Ureter (tissue), 1 donor: Measurements from ENCODE around the gene MRPL4. TPM values are rescaled to one million over a fixed set of nuclear protein-coding genes. Genes with fewer than 3 reads are reported as not detected.
A peak's percentile ranks its signal among the peaks of the same experiment; 100 is the strongest.

ENCODE experiments used
- DNase-seq: peaks from one replicate; pipeline ENCODE4 v3.0.0-alpha.2; 2020; ENCODE audit warnings: low spot score
- total RNA-seq: library from RNA; stranded (reverse); gene quantifications from one replicate; pipeline ENCODE4 v1.2.4, GENCODE V29; 2023
- donor health status: DM: yes; HTN: yes; CAD: no.

Gene MRPL4
- total RNA-seq, 1 donor from 2014 or later = 65.3 TPM

GRCh38 chr19:10288662-10289166 lies 36.7 kb downstream of the MRPL4 start:
- no peak for DNase-seq

- no peak for DNase-seq
Measured at GRCh38 chr19:10289167-10289835, 37.3 kb downstream of the MRPL4 start.

GRCh38 chr19:10289836-10290356 lies 37.9 kb downstream of the MRPL4 start, which contains the start of gene ICAM5:
TSS of gene ICAM5 (plus strand) at chr19:10289952. CDS start at chr19:10290044, 92 bp downstream.
- DNase-seq = no peak

- DNase-seq = no peak
Measured at GRCh38 chr19:10290357-10290875, 38.4 kb downstream of the MRPL4 start.

- peak; percentile 73 for DNase-seq
Measured at GRCh38 chr19:10290876-10291553, 39.0 kb downstream of the MRPL4 start.

GRCh38 chr19:10291554-10292205 lies 39.7 kb downstream of the MRPL4 start:
- no peak for DNase-seq

- DNase-seq = peak; percentile 86
Measured at GRCh38 chr19:10292206-10292788, 40.3 kb downstream of the MRPL4 start.

GRCh38 chr19:10292789-10293636 lies 41.0 kb downstream of the MRPL4 start:
- no peak for DNase-seq

GRCh38 chr19:10293637-10294367 lies 41.8 kb downstream of the MRPL4 start:
- no peak for DNase-seq

- no peak for DNase-seq
Measured at GRCh38 chr19:10294368-10294697, 42.3 kb downstream of the MRPL4 start.

GRCh38 chr19:10295305-10295846 lies 43.4 kb downstream of the MRPL4 start:
- DNase-seq = no peak

GRCh38 chr19:10295847-10296591 lies 44.0 kb downstream of the MRPL4 start:
- DNase-seq = no peak

GRCh38 chr19:10299545-10300458 lies 47.8 kb downstream of the MRPL4 start:
- no peak for DNase-seq

GRCh38 chr19:10305139-10305806 lies 53.3 kb downstream of the MRPL4 start:
- no peak for DNase-seq

- no peak for DNase-seq
Measured at GRCh38 chr19:10306327-10306726, 54.3 kb downstream of the MRPL4 start.

- no peak for DNase-seq
Measured at GRCh38 chr19:10309423-10309822, 57.4 kb downstream of the MRPL4 start, which contains the start of gene ZGLP1. TSS of gene ZGLP1 (minus strand) at chr19:10309815.
